ENCODE measurements around the gene DGKZ.
"Not testable (repeated sequence)": the region's sequence is repeated elsewhere in the genome, so short reads cannot be mapped to it uniquely, and the experiment has no call there.

Gene DGKZ

DNA sequence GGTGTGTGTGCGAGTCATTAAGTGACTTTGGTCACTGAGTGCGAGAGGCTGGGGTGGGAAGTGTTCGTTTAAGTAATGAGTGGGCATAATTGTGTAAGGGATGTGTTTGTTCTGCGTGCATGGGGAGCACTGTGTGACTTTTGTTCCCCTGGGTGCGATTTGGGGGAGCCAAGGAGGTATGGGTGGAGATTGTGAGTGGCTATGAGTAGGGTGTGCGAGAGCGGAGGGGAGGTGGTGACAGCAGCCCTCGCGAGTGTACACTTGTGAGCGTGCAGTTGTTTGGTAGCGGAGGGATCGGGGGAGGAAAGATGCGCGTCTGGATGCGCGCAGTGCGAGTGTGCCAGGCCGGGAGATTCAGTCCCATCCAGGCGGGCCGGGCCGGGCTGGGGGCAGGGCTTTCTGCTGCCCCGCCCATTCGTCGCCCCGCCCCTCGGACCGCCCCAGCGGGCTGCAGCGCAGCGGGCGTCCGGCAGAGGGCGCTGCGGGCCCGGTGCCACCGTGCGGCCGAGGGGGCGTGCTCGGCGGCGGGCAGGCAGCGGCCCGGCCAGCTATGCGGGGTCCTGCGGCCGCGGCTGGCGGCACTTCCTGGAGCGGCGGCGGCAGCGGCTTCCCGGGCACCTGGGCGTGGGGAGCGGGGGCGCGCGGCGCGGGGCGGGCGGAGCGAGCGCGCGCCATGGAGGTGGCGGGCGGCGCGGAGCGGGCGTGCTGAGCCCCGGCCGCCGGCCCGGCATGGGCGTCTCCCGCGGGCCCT, at the start of gene DGKZ:
TSS of gene DGKZ (plus strand) at position 578 of the 751 bp plus-strand sequence. CDS start 197 bp downstream, outside the sequence.
- peak; percentile 89 for DNase-seq

DNA sequence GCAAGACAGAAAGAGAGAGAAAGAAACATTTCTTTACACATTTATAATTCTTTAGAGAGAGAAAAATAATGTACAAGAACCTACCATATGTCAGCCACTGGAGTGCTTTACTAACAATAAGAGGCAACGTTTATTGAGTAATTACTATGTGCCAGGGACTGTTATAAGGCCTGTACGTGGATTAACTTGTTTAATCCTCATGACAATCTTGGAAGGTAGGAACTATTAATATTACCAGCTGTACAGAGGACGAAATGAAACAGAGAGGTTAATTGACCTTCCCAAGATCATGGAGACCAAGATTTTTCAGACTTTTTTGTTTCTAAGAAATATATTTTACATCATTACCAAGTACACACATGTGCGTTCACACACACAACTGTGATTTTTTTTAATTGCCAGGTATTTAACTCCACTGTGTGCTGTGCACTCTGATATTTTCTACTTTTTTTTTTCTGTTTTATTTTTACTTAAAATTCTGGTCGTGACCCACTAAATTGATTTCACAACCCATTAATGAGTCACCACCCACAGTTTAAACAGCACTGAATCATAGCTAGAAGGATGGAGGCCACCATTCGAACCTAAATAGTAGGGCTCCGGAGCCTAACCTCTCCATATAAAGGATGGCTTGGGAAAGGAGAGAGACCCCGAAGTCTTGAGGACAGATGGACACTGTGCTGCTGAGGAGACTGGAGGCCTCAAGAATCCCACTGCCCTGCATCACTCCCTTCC, 48.4 kb upstream of the DGKZ start:
- no peak for DNase-seq

DNA sequence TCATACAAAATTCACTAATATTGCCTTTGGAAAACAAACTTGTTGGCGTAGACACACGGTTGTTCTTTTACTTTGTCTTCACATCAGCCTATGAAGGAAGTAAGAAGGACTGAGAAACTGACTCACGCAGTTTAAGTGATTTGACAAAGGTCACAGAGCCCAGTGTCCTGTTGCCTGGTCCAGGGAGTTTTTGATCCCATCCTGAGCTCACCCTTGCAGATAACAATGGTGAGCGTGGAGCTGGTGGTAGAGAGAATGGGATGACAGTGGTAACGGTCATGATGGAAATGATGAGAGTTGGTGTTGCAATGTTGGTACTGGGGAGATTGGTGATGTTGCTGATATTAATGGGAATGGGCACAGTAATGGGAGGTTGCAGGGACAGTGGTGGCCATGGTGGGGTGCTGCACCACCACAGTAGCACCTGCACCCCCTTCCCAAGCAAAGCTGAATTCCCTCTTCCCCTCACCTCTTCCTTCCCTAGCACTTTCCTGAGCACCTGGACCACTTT, 47.8 kb upstream of the DGKZ start:
- no peak for DNase-seq

GRCh38 chr11:46300270-46300669, 47.0 kb upstream of the DGKZ start:
- DNase-seq = peak; percentile 50

DNA sequence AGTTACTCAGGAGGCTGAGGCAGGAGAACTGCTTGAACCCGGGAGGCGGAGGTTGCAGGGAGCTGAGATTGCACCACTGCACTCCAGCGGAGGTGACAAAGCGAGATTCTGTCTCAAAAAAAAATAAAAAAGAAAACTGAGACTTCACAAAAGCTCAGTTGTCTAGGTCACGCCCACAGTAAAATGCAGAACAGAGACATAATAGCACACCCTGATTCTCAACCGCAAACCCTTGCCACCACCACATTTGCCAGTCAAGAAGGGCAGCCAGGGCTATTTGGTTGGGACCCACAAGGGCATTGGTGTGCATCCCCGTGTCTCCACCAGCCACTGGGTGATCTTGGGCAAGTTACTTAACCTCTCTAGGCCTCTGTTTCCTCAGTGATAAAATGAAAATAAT, 44.4 kb upstream of the DGKZ start:
- no peak for DNase-seq

DNA sequence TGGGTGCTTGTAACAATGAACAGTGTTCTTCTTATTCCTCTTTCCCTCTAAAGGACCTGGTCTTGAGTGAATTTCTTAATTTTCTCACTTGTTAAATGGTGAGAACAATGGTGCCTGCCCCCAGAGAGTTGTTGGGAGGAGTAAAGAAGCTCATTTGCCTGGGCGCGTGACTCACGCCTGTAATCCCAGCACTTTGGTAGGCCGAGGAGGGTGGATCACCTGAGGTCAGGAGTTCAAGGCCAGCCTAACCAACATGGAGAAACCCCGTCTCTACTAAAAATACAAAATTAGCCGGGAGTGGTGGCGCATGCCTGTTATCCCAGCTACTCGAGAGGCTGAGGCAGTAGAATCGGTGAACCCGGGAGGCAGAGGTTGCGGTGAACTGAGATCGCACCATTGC, 43.2 kb upstream of the DGKZ start:
- DNase-seq = not testable (repeated sequence)

GRCh38 chr11:46304605-46305179, 42.6 kb upstream of the DGKZ start:
- DNase-seq = no peak

DNA sequence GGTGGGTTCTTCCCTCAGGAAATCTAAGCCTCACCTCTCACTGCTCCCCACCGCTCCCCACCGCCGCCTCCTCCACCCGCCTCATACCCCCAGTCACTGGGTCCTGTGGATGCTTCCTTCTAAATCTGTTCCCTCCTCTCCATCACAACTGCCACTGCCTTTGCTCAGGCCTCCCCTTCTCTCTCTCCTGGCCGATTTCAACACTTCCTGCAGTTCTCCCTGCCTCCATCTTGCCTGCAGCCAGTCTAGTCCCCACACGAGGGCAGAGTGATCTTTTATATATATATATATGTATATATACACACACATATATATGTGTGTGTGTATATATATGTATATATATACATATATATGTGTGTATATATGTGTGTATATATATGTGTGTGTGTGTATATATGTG, 42.0 kb upstream of the DGKZ start:
- DNase-seq = no peak

- no peak for DNase-seq
Observed at GRCh38 chr11:46306296-46306853, 40.9 kb upstream of the DGKZ start.

GRCh38 chr11:46307369-46307768, 39.9 kb upstream of the DGKZ start:
- no peak for DNase-seq

GRCh38 chr11:46307785-46308341, 39.4 kb upstream of the DGKZ start:
- DNase-seq = no peak

DNA sequence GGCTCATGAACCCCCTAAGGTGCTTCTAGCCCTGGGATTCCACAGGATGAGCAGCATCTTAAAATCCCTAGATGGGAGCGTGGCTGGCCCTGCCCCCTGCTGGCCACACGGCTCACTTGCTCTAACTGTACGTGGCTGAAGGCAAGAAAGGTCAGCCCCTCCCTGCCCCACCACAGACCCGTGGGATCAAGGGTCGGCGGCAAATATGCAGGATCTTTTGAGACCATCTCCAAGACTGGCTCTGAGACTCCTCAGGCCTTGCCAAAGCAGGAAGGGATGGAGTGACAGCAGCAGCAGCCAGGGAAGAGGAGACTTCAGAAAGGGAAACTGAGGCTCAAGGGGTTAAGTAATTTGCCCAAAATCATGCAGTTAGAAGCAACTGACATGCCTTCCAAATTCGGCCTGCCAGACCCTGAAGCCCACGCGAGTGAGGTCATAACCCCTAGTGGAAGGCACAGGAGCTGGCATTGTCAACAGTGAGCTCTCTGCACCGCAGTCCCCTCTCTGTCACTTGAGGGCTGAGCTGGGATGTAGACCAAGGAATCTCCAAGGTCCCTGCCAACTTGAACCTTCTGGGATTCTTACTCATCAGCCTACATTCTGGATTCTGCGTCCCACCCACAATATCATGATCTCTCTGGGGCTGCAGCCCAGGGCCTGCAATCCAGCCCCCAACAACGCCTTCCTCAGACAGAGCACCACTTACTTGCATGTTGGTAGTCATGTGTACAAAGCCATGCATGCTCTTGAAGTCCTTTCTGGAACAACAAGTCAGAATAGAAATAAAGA, 38.4 kb upstream of the DGKZ start:
- DNase-seq = peak; percentile 65

DNA sequence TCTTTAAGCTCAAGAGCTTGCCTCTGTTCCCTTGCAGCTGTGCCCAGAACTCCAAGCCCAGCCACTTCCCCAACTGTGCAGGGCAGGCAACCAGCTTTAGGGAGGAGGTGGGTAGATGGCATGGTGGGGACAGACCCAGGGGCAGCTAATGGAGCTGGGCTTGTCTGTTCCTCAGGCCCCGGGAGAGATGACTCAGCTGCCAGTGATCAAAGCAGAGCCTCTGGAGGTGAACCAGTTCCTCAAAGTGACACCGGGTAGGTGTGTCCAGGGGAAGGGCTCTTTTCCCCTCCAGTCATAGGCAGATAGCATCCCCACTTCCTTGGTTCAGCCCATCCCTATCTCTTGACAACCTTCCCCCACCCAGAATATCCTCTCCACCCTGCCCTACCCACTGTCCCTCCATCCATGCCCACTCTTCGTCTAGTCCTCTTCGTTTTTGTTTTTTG, 37.4 kb upstream of the DGKZ start:
- DNase-seq = no peak

GRCh38 chr11:46315033-46315738, 32.1 kb upstream of the DGKZ start:
- DNase-seq = peak; percentile 72

DNA sequence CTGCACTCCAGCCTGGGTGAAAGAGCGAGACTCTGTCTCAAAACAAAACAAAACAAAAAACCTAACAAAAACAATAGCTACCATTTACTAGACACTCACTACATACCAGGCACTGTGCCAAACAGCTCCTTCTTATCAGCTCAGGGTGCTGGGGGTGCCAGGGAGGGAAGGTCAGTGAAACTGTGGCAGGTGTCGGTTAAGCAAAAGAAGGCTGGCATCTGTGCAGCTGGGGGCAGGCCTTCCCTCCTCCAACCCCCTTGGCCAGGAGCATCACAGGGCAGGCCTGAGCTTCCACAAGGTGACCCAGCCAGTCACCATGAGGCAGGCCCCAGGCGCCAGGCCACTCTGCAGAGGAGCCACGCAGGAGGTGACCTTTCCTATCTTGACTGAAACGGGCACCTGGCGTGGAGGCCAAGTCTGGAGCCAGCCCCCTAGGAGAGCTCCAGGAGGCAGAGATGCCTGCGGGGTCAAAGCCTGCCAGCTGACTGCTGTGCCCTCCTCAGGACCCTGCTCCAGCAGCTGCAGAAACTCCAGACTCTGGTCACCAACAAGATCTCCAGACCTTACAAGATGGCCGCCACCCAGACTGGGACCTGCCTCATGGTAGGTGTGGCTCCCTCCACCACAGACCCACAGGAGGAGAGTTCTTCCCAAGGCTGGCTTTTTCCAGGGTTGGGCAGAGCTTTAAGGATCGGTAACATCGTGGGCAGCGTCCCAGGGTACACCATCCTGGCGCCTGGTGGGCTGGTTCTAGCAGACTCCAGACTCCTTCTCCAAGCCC, 31.3 kb upstream of the DGKZ start:
- no peak for DNase-seq

GRCh38 chr11:46319074-46319453, 28.2 kb upstream of the DGKZ start:
- no peak for DNase-seq

GRCh38 chr11:46321757-46322156, 25.5 kb upstream of the DGKZ start:
- no peak for DNase-seq

DNA sequence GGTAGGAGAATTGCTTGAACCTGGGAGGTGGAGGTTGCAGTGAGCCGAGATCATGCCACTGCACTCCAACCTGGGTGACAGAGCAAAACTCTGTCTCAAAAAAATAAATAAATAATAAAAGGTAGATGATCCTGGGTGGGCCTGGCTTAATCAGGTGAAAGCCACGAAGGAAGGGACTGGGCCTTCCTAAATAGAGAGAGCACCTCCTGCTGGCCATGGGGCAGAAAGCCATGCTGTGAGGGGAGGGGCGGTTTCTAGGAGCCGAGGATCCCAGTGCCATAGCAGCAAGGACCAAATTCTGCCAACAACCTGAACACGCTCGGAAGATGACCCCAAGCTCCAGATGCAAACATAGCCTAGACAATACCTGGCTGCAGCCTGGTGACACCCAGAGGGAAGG, 24.5 kb upstream of the DGKZ start:
- DNase-seq = no peak

DNA sequence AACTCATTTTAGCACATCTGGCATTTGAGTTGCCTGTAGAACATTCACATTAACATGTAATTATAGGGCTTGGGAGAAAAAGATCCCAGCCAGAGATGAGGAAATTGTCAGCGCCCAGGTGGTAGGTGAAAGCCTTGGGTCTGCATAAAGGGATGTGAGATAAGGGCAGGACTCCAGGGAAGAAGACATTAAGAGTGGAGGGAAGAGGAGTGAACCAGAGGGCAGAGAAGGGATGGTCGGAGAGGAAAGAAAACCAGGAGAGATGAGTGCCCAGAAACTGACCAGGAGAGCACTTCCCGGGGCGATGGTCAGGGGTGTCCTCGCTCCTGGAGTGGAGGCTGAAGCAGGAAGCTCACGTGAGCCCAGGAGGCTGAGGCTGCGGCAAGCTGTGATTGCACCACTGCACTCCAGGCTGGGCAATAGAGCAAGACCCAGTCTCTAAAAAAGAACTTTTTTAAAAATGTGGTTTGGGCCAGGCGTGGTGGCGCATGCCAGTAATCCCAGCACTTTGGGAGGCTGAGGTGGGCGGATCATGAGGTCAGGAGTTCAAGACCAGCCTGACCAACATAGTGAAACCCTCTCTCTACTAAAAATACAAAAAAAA, 20.3 kb upstream of the DGKZ start:
- DNase-seq = no peak

DNA sequence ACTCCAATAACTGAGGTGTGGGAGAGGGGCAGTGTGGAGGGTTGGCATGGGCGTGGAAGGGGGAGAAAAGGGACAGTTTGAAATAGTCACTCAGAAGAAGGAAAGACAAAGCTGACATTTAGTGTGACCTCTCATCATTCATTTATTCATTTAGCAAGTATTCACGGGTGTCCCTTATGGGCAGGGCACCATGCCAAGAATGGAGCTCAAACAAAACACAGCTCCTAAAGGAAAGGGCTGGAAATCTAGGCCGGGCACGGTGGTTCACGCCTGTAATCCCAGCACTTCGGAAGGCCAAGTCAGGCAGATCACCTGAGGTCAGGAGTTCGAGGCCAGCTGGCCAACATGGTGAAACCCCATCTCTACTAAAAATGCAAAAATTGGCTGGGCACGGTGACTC, 19.4 kb upstream of the DGKZ start:
- DNase-seq = no peak
